ENCODE results near the gene EIF3D.

- TF ChIP-seq CTCF (IDR thresholded peaks at IDR 0.05; ENCODE audit: borderline replicate concordance, extremely low read depth, low read length, poor library complexity, severe bottlenecking) (peak; percentile 96), EZH2 (IDR thresholded peaks at IDR 0.05; ENCODE audit: borderline replicate concordance, low read depth, low read length, severe bottlenecking) (no peak)
Observed at GRCh38 chr22:36470162-36470993, 58.6 kb downstream of the EIF3D start.
